NCI-H2081 (cell line): ENCODE data around the gene ADGRG1.

ENCODE experiments used
- DNase-seq, 2 experiments: peaks; one replicate each; lab custom pipeline; 2025; lab: John Stamatoyannopoulos, UW

Gene ADGRG1

GRCh38 chr16:57682809-57683635 is 54.6 kb downstream of the ADGRG1 start:
- DNase-seq, result no peak

DNA sequence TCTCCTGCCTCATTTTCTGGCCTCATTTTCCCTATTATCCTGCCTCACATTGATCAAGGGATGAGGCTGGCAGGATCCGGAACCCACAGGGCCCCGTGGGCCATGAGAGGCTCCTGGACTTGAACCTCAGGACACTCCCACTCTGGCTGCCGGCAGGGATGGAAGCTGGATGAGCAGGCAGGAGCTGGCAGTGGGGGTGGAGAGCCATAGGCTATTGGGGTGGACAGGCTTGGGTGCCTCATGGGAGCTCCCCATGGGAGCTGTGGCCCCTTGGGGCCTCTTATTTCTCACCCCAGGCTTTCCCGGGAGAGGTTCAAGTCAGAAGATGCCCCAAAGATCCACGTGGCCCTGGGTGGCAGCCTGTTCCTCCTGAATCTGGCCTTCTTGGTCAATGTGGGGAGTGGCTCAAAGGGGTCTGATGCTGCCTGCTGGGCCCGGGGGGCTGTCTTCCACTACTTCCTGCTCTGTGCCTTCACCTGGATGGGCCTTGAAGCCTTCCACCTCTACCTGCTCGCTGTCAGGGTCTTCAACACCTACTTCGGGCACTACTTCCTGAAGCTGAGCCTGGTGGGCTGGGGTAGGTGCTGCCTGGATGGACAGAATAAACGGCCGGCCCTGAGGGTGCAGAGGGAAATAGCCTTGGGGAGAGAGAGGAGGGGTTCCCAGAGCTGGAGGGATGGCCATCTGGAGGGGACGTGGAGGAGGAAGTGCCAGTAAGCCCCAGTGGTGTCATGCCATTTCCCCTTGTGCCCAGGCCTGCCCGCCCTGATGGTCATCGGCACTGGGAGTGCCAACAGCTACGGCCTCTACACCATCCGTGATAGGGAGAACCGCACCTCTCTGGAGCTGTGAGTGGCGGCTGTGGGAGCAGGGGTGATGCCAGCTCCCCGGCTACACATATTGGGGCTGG is 55.5 kb downstream of the ADGRG1 start:
- DNase-seq, result no peak

- no peak for DNase-seq
Observed at GRCh38 chr16:57684626-57685358, 56.4 kb downstream of the ADGRG1 start.

- no peak for DNase-seq
Observed at GRCh38 chr16:57685633-57686032, 57.2 kb downstream of the ADGRG1 start.

DNA sequence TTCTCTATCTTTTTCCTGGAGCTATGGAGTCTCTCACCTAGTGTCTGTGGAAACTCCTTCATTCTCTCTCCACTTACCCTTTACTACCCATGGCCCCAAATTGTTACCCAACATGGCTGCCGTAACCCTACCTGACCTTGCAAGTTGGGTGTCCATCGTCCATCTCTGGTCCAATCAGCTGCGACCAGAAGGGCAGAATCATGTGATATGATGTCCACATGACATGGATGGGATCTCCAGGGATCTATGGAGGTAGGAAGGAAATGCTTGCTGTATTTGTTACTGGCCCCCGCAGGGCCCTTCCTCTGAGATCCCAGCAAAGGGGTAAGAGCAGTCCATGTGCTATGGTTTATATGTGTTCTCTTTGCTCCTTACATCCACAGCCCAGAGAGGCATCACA is 58.1 kb downstream of the ADGRG1 start:
- DNase-seq, result no peak

GRCh38 chr16:57687363-57687929 is 59.0 kb downstream of the ADGRG1 start:
- DNase-seq, result no peak

DNA sequence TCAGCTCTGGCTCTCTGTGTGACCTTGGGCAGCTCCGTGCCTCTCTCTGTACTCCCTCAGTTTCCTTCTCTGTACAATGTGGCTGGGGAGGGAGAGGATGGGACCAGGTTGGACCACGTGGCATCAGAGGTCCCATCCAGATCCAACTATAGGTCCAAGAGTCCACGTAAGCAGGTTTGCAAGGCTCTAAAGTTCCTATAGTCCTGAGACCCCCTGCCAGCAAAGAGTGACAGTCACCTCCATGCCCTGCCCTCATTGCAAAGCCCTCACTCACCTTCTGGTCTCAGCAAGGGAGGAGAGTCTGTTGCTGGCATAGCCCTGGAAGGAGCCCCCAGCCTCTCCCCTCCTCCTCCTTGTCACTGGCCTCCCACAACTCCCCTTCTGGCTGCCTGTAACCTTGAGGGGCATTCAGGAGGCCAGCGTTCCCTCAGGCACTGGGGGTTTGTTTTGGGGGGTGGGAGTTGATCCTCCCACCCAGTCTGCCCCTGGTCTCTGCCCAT is 60.1 kb downstream of the ADGRG1 start:
- no peak for DNase-seq

GRCh38 chr16:57688987-57689761 is 60.7 kb downstream of the ADGRG1 start:
- DNase-seq, result no peak

- DNase-seq, result no peak
Observed at GRCh38 chr16:57689762-57690558, 61.5 kb downstream of the ADGRG1 start.

GRCh38 chr16:57690782-57691471 is 62.5 kb downstream of the ADGRG1 start:
- DNase-seq, result no peak

GRCh38 chr16:57692636-57693035 is 64.2 kb downstream of the ADGRG1 start:
- no peak for DNase-seq

DNA sequence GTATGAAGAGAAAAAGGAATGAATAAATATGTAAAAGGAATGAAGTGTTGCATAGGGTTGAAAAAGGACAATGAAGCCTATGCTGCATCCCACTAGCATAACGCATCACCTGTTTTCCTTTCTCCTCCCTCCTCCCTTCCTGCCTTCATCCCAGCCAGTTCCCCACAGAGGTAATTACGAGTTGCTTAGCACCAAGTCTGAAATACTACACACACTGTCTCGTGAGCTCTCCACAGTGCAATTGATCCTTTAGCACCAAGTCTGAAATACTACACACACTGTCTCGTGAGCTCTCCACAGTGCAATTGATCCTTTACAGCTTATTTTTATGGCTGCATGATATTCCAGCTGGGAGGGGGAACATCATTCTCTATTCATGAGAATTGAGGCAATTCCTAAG is 65.1 kb downstream of the ADGRG1 start:
- peak; percentile 50 to 80 for DNase-seq

- no peak for DNase-seq
Observed at GRCh38 chr16:57694231-57694724, 65.8 kb downstream of the ADGRG1 start.

GRCh38 chr16:57694725-57695679 is 66.6 kb downstream of the ADGRG1 start, which contains the start of gene DRC7:
Gene DRC7, plus strand, starts transcription at chr16:57694806. Its CDS starts 3,144 bp downstream, at chr16:57697950.
- DNase-seq, result peak; percentile 10 to 47

GRCh38 chr16:57695680-57696069 is 67.2 kb downstream of the ADGRG1 start:
- no peak for DNase-seq

DNA sequence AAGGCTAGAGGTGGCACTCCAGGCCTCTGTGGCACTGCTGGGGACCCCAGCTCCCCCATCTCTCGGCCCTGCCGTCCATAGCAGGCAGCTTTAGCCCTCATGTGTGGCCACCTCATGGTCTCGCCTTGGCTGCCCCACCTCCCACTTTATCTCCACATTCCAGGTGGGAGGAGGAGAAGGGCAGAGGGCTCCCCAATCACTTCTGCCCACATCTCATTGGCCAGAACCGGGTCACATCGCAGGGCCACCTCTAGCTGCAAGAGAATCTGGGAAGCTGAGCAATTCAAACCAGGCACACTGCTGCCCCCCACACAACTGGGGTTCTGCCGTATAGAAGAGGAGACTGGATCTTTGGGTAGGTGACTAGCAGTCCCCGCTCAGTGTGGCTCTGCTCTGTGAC is 67.8 kb downstream of the ADGRG1 start:
- no peak for DNase-seq

DNA sequence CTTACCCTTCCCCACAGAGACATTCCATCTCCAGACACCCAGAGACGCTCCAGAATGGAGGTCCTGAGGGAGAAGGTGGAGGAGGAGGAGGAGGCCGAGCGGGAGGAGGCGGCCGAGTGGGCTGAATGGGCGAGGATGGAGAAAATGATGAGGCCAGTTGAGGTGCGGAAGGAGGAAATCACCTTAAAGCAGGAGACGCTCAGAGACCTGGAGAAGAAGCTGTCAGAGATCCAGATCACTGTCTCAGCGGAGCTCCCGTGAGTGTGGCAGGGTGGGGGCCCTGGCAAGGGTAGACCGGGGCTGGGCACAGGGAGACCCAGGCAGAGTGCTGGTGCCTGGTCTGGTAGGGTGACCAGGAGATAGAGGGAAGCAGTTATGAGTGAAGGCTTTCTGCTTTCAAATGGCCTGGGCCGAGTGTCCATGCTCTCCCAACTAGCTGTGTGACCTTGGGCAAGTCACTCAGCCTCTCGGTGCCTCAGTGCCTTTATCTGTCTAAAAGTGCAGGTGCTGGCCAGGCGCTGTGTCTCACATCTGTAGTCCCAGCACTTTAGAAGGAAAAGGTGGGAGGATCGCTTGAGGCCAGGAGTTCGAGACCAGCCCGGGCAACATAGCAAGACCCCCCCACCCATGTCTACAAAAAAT is 69.6 kb downstream of the ADGRG1 start:
- no peak for DNase-seq
